OCI-LY3 (cell line): ENCODE results near the gene FLNB.

Experiments
- CTCF ChIP-seq: fragments of 200-600, 300-600 bp; sonication (generic); IDR thresholded peaks from 2 replicates; pipeline ENCODE4 v1.5.1; 2014; ENCODE audit warnings: antibody characterized with exemption, low read length, low read depth
- EZH2phosphoT487 ChIP-seq: fragments of 200-600 bp; shearing (Covaris generic); IDR thresholded peaks from 2 replicates; pipeline ENCODE4 v1.6.1; 2018; ENCODE audit warnings: antibody characterized with exemption, mixed run types, low read depth

- TF ChIP-seq CTCF, result no peak
- no peak for TF ChIP-seq EZH2phosphoT487
These were observed 194.7 kb downstream of the FLNB start for GRCh38 chr3:58202917-58203360.
